Measurements from ENCODE around the gene CTTNBP2NL. TPM values are rescaled to one million over a fixed set of nuclear protein-coding genes. Genes with fewer than 3 reads are reported as not detected.

CTTNBP2NL gene
- polyA plus RNA-seq, 3 donors, result 1.6 to 4.9 (median 3.0) TPM

DNA sequence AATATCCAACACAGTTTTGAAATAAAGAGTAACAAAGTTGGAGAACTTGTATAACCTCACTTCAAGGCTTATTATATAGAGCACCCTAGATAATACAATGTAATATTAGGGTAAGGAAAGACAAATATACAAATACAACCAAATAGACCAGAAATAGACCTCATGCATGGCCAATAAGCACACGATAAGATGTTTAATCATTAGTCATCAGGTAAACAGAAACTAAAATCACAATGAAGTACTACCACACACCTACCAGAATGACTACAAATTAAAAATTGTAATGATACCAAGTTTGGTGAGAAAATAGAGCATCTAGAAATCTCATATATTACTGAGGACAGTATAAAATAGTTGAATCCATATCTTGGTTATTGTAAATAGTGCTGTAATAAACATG, 20.3 kb upstream of the CTTNBP2NL start:
- no peaks in the 10 kb centered on the region for H3K36me3 ChIP-seq (replicated peaks in 1 of 2; ENCODE audit: control insufficient read depth in 1 of 2, insufficient read depth in 2 of 2, low read length in 2 of 2)
- H3K36me3 Mint-ChIP-seq, result no peaks in the 10 kb centered on the region
- H3K27ac Mint-ChIP-seq, result no peak overlapping the region
- peaks cover 0 to 1% (median 0%) of the 10 kb centered on the region in 7 donors for H3K9me3 Mint-ChIP-seq
- H3K9me3 ChIP-seq (replicated peaks in 1 of 2; ENCODE audit: control insufficient read depth in 1 of 2, insufficient read depth in 1 of 2, low read length in 2 of 2), result no peaks in the 10 kb centered on the region
- H3K4me2 ChIP-seq (replicated peaks; ENCODE audit: extremely low read depth, low read length, poor library complexity, severe bottlenecking), result no peak overlapping the region
- intact Hi-C loops (cut with micrococcal nuclease), result no loop called here
- H3K27me3 Mint-ChIP-seq (ENCODE audit: low read depth in 3 of 3), result peaks cover 11 to 22% (median 14%) of the 10 kb centered on the region in 3 donors
- DNase-seq, result no peak
- WGBS (ENCODE audit: insufficient coverage), result no CpG with 5 or more reads among the region's 1 CpG
- H2AFZ ChIP-seq (ENCODE audit: insufficient read depth, low read depth, low read length, poor library complexity, severe bottlenecking), result no peak overlapping the region
- no peak overlapping the region for H3K4me3 ChIP-seq (replicated peaks in 1 of 3; ENCODE audit: low read depth in 2 of 3, low read length in 3 of 3)
- H3K27ac ChIP-seq (ENCODE audit: low read depth in 1 of 2, low read length in 2 of 2), result no peak overlapping the region
- H3K79me2 ChIP-seq (ENCODE audit: insufficient read depth, low read length), result no peaks in the 10 kb centered on the region
- H3K27me3 ChIP-seq (ENCODE audit: control insufficient read depth in 2 of 2, insufficient read depth in 2 of 2, low read length in 2 of 2), result peaks cover 4 to 8% of the 10 kb centered on the region in 2 donors
- TF ChIP-seq, protein P1, sequence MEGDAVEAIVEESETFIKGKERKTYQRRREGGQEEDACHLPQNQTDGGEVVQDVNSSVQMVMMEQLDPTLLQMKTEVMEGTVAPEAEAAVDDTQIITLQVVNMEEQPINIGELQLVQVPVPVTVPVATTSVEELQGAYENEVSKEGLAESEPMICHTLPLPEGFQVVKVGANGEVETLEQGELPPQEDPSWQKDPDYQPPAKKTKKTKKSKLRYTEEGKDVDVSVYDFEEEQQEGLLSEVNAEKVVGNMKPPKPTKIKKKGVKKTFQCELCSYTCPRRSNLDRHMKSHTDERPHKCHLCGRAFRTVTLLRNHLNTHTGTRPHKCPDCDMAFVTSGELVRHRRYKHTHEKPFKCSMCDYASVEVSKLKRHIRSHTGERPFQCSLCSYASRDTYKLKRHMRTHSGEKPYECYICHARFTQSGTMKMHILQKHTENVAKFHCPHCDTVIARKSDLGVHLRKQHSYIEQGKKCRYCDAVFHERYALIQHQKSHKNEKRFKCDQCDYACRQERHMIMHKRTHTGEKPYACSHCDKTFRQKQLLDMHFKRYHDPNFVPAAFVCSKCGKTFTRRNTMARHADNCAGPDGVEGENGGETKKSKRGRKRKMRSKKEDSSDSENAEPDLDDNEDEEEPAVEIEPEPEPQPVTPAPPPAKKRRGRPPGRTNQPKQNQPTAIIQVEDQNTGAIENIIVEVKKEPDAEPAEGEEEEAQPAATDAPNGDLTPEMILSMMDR (IDR thresholded peaks at IDR 0.05), result no peak
- no peak overlapping the region for H3K9ac ChIP-seq (ENCODE audit: insufficient read depth, low read length, poor library complexity, severe bottlenecking)
- no peaks in the 10 kb centered on the region for H4K20me1 ChIP-seq (ENCODE audit: insufficient read depth, low read length)
- H3K4me3 Mint-ChIP-seq, result no peak overlapping the region
- no peaks in the 10 kb centered on the region for H3K4me1 ChIP-seq (ENCODE audit: control insufficient read depth in 1 of 2, insufficient read depth in 2 of 2, low read length in 2 of 2)
- H3K4me1 Mint-ChIP-seq, result no peaks in the 10 kb centered on the region

DNA sequence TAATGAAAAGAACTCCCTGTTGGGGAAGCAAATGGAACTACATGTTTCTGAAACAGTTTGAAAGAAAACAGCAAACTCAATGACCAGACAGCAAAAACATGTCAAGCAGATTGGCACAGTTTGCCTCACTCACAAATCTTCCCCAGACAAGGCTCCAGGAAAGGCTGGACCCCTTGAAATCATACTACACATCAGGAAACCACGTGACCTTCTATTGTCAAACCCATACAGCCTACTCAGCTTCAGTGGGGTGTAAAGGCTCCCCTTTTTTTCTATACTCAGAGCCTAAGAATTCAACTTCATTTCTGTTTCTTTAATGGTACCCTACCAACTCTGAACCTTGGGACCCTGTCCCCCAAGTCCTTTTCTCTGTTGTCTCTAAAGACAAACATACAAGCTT, 15.7 kb upstream of the CTTNBP2NL start:
- H3K4me2 ChIP-seq (replicated peaks; ENCODE audit: extremely low read depth, low read length, poor library complexity, severe bottlenecking), result no peak overlapping the region
- H3K36me3 ChIP-seq (replicated peaks in 1 of 2; ENCODE audit: control insufficient read depth in 1 of 2, insufficient read depth in 2 of 2, low read length in 2 of 2), result no peaks in the 10 kb centered on the region
- peaks cover 3 to 5% of the 10 kb centered on the region in 2 donors for H3K27me3 ChIP-seq (ENCODE audit: control insufficient read depth in 2 of 2, insufficient read depth in 2 of 2, low read length in 2 of 2)
- H3K27me3 Mint-ChIP-seq (ENCODE audit: low read depth in 3 of 3), result peaks cover 8 to 22% (median 10%) of the 10 kb centered on the region in 3 donors
- H3K9me3 Mint-ChIP-seq, result peaks cover 0 to 1% (median 0%) of the 10 kb centered on the region in 7 donors
- no peaks in the 10 kb centered on the region for H4K20me1 ChIP-seq (ENCODE audit: insufficient read depth, low read length)
- H3K4me1 Mint-ChIP-seq, result no peaks in the 10 kb centered on the region
- H3K9ac ChIP-seq (ENCODE audit: insufficient read depth, low read length, poor library complexity, severe bottlenecking), result no peak overlapping the region
- H3K4me3 Mint-ChIP-seq, result no peak overlapping the region
- H3K4me3 ChIP-seq (replicated peaks in 1 of 3; ENCODE audit: low read depth in 2 of 3, low read length in 3 of 3), result no peak overlapping the region
- H3K27ac ChIP-seq (ENCODE audit: low read depth in 1 of 2, low read length in 2 of 2), result no peak overlapping the region
- H3K4me1 ChIP-seq (ENCODE audit: control insufficient read depth in 1 of 2, insufficient read depth in 2 of 2, low read length in 2 of 2), result no peaks in the 10 kb centered on the region
- no peak overlapping the region for H3K27ac Mint-ChIP-seq
- TF ChIP-seq, protein P1 (IDR thresholded peaks at IDR 0.05), result no peak
- no peaks in the 10 kb centered on the region for H3K9me3 ChIP-seq (replicated peaks in 1 of 2; ENCODE audit: control insufficient read depth in 1 of 2, insufficient read depth in 1 of 2, low read length in 2 of 2)
- H3K79me2 ChIP-seq (ENCODE audit: insufficient read depth, low read length), result no peaks in the 10 kb centered on the region
- no peak for DNase-seq
- no peaks in the 10 kb centered on the region for H3K36me3 Mint-ChIP-seq
- 67% methylated on average over 1 of the region's 1 CpG for WGBS (ENCODE audit: insufficient coverage)
- no peak overlapping the region for H2AFZ ChIP-seq (ENCODE audit: insufficient read depth, low read depth, low read length, poor library complexity, severe bottlenecking)
- intact Hi-C loops (cut with micrococcal nuclease), result no loop called here
